ENCODE measurements around the gene TTR. TPM values are rescaled to one million over a fixed set of nuclear protein-coding genes. Genes with fewer than 3 reads are reported as not detected.

TTR gene
- total RNA-seq, 1 donor from 2014 or later = not detected

Other genes starting within 250 kb of the TTR start
- gene DSG4, start 215.1 kb upstream of the TTR start, total RNA-seq (ENCODE audit: unreplicated experiment) = not detected
- gene DSG3, start 144.1 kb upstream of the TTR start, total RNA-seq (ENCODE audit: unreplicated experiment) = not detected
- 8.2 TPM for gene DSG2, start 93.7 kb upstream of the TTR start, total RNA-seq (ENCODE audit: unreplicated experiment)
- 16.5 TPM for gene B4GALT6, start 92.7 kb downstream of the TTR start, total RNA-seq (ENCODE audit: unreplicated experiment)
- gene SLC25A52, start 169.0 kb downstream of the TTR start, total RNA-seq (ENCODE audit: unreplicated experiment) = not detected